HG03095 (cell line): Measurements from ENCODE around the gene MSI1.
"Not testable (repeated sequence)": the region's sequence is repeated elsewhere in the genome, so short reads cannot be mapped to it uniquely, and the experiment has no call there.

Experiments used
- ATAC-seq: cut with Tn5 transposase; IDR thresholded peaks from one replicate; pipeline ENCODE4 v1.9.1; 2021; ENCODE audit warnings: moderate library complexity; ENCODE audit not compliant: unreplicated experiment

Gene MSI1

GRCh38 chr12:120357104-120357503, 11.9 kb downstream of the MSI1 start:
- ATAC-seq, result no peak

DNA sequence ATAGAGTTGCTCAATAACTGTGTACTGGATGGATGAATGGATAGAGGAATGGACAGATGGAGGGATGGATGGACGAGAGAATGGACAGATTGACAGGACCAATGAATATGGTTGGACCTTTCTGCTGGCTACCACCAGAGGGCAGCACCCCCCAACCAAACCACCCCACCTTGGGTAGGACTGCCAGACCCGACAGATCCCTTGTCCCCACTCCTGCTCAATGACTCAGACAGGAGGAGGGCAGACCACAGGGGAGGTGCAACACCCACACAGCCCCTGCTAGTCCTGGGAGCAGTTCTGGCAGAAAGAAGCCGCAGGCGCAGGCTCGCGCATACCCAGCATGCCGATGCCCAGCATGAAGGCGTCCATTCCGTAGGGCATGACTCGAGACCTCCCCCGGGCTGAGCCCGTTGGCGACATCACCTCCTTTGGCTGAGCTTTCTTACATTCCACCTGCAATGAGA, 12.4 kb downstream of the MSI1 start:
- no peak for ATAC-seq

DNA sequence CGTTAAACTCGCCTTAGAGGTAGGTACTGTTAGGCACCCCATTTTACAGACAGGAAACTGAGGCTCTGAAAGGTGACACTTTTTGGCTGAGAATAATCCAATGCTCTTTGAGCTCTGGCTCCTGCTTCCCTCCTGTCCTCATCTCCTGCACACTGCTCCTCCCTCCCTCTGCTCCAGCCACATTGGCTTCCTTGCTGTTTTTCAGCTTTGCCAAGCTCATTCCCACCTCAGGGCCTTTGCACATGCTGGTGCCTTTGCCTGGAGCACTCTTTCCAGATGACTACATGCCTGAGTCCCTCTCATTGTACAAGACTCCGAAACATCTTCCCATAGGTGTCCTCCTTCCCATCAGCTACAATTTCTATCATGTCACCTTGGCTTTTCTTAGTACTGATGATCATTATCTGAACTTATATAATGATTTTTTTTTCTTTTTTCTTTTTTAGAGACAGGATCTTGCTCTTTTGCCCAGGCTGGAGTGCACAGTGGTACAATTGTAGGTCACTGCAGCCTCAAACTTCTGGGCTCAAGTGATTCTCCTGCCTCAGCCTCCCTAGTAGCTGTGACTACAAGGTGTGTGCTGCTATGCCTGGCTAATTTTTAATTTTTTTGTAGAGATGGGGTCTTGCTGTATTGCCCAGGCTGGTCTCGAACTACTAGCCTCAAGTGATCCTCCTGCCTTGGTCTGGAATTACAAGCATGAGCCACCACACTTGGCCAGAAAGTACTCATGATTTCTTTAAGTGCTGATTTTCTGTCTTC, 15.2 kb downstream of the MSI1 start:
- no peak for ATAC-seq

GRCh38 chr12:120353136-120353535, 15.8 kb downstream of the MSI1 start:
- no peak for ATAC-seq

DNA sequence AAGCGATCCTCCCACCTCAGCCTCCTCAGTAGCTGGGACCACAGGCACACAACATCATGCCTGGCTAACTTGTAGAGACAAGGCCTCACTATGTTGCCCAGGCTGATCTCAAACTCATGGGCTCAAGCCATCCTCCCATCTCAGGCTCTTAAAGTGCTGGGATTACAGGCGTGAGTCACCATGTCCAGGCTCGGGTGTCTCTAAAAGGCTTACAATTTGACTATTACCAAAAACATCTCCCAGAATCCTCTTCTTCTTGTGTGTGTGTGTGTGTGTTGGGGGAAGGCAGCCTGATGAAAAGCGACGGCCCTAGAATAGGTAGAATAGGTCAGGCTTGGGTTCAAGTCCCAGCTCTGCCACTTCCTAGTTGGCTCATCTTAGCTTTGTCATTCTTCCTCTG, 16.8 kb downstream of the MSI1 start:
- no peak for ATAC-seq

DNA sequence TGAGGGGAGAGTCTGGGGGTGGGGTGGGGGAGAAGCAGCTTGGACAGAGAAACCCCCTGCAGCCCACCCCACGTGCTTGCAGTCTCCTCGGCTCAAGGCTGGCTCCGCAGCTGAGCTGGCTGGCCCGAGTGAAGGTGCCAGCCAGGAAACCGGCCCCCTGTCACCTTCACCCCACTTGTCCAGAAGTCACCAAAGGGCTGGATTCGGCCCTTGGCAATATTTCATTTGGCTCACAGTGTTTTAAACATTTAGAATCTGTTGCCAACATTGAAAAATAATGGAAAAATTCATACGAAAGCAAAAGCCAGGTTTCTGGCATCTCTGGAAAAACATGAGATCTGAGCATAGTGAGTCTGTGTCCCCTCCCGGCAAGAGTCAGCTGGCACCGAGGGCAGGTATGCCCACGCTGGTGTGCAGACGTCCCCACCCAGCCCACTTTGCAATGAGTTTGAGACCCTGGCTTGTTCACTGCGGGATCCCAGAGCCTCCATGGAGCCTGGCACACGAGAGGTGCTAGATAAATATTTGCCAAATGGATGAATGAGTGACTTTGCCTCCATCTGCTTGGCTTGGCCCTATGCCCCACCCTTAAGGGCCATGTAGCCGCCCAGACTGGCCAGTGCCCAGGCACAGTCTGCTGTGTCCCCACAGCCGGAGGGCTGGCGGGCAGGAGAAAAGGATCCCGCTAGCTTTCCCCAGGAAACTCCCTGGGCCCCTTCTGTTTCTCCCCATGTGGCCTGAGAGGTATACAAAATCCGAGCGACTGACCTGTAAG, 18.2 kb downstream of the MSI1 start:
- no peak for ATAC-seq

DNA sequence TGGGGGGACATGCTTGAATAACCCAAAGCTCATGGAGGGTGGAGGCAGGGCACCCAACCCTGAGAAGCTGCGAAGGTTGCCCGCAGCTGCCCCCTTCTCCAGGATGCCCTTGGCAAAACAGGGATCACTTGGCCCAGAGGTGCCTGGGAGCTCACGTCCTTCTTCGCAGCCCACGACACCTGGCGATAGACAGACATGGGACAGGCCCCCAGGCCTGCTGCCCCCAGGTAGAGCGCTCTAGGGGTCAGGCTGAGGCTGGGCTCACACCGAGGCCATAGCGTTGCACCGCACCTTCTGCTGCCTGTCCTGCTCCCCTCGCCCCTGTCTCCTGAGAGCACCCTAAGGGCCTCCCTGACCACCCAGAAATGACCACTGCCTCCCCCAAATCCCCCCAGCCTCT, 21.2 kb downstream of the MSI1 start:
- ATAC-seq, result no peak

DNA sequence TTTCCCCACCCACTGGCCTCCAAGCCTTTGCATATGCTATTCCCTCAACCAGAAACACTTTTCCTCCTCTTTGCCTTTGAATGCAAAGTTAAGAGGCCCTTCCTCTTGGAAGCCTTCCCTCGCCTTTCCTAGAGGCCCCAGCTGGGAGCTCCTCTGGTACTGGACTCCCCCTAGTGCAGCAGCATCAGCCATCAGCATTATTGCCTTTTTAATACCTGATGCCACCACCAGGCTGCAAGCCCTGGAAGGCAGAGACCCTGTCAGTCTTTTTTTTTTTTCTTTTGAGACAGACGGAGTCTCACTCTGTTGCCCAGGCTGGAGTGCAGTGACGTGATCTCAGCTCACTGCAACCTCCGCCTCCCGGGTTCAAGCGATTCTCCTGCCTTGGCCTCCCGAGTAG, 22.3 kb downstream of the MSI1 start:
- ATAC-seq, result no peak

GRCh38 chr12:120346031-120346430, 22.9 kb downstream of the MSI1 start:
- ATAC-seq, result no peak

DNA sequence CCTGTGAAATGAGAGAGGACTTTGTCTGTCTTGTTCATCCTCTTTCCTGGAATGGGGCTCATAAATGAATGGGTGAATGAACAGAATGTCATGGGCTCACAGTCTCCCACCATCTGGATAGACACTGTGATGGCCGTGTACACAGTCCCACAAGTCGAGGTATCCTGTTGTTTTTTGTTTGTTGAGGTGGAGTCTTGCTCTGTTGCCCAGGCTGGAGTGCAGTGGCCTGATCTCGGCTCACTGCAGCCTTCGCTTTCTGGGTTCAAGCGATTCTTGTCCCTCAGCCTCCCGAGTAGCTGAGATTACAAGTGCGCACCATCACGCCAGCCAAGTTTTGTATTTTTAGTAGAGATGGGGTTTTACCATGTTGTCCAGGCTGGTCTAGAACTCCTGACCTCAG, 25.3 kb downstream of the MSI1 start:
- ATAC-seq, result no peak

- no peak for ATAC-seq
Measured at GRCh38 chr12:120343039-120343537, 25.9 kb downstream of the MSI1 start.

DNA sequence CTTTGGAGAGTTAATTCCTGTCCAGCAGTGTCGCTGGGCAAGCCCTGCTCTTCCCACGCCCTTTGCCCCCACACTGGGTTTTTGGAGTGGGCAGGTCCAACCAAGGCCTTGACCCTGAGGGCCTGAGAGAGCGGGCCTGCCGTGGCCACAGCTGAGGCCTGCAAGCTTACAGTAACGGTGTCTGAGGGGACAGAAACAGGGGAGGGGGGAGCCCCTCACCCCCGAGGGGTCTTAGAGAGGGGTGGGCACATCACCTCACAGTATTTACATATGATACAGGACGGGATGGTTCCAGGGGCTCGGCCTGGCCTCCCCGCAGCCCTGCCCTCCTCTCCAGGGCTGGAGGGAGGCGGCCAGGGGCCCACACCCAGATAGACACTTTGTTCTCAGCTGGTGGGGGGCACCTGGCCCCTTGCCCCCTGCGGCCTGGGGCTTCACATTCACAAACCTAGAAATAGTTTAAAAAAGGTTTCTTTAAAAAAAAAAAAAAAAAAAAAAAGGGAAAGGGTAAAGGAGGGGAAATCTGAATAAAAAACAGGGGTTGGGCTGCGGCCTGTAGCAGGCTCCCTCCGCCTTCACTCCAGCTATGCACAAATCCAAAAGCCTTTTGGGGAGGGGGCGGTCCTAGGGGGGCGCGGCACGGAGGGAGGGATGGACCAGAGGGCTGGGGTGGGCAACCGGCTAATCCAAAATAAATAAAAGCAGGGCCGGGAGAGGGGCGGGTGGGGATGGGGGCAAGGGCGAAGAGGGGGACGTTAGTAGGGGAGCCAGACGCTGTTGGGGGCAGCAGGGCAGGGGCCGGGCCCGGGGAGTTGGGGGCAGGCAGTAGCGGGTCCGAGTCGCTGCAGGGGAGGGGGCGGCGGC, 26.6 kb downstream of the MSI1 start:
- no peak for ATAC-seq

- no peak for ATAC-seq
Measured at GRCh38 chr12:120339256-120339655, 29.7 kb downstream of the MSI1 start.

- no peak for ATAC-seq
Measured at GRCh38 chr12:120337730-120338129, 31.2 kb downstream of the MSI1 start.

DNA sequence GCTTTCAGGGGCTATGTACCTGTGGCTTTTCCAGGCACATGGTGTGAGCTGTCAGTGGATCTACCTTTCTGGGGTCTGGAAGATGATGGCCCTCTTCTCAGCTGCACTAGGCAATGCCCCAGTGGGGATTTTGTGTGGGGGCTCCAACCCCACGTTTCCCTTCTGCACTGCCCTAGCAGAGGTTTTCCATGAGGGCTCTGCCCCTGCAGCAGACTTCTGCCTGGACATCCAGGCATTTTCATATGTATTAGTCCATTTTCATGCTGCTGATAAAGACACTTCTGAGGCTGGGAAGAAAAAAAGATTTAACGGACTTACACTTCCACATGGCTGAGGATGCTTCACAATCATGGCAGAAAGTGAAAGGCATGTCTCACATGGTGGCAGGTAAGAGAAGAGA, 32.6 kb downstream of the MSI1 start:
- ATAC-seq, result not testable (repeated sequence)

DNA sequence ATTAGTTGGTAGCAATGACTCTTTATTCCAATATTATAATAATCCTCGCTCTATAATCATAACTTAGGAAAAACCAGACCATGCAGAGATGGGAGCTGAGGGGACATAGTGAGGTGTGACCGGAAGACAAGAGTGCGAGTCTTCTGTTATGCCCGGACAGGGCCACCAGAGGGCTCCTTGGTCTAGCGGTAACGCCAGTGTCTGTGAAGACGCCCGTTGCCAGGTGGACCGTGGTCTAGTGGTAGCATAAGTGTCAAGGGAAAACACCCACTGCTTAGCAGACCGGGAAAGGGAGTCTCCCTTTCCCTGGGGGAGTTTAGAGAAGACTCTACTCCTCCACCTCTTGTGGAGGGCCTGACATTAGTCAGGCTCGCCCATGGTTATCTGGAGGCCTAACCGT, 33.5 kb downstream of the MSI1 start:
- ATAC-seq, result not testable (repeated sequence)

DNA sequence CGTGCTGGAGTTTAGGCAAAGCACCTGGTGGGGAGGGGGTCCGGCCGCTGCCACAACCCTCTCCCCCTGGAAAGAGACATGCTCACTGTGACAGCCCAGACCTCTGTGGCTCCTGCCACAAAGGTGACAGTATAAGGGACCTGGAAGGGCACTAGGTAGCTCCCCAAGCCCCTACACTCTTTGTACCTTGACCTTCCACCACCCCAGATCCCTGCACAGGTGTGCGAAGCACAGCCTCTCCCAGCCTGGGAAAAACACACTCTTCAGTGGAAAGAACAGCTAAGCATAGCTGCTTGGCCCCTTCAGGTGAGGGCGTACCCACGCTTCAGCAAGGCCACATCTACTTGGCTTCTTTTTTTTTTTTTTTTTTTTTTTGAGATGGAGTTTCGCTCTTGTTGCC, 36.4 kb downstream of the MSI1 start:
- ATAC-seq, result no peak

DNA sequence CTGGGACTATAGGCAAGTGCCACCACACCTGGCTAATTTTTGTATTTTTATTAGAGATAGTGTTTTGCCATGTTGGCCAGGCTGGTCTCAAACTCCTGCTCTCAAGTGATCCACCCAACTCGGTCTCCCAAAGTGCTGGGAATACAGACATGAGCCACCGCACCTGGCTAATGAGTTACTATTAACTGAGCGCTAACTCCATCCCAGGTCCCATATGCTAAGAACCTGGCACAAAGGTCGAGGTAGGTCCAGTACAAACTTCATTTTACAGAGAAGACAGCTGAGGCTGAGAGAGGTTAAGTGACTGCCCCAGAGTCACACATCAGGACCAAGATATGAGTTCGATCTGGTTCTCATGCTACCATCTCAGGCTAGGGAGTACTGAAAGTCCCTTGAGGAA, 36.9 kb downstream of the MSI1 start:
- no peak for ATAC-seq

DNA sequence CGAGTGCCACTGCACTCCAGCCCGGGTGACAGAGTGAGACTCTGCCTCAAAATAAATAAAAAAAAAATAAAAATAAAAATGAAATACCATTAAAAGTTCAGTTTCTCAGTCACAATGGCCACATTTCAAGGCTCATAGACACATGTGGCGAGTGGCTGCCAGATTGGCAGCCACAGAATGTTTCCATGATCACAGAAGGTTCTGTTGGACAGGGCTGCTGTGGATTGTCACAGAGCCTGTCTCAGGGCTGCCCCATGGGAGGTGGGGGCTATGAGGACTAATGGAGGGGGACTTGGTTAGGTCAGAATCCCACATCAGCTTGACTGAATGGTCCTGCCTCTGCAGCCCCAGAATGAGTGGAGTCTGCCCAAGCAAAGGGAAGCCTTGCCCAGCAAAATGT, 37.6 kb downstream of the MSI1 start:
- no peak for ATAC-seq

GRCh38 chr12:120328228-120328627, 40.7 kb downstream of the MSI1 start:
- no peak for ATAC-seq

GRCh38 chr12:120327593-120327992, 41.4 kb downstream of the MSI1 start, which contains the start of gene PLA2G1B:
TSS of gene PLA2G1B (minus strand) at chr12:120327779. CDS start at chr12:120327753, 26 bp downstream.
- ATAC-seq, result no peak
